ENCODE measurements around the gene ROR1.

DNA sequence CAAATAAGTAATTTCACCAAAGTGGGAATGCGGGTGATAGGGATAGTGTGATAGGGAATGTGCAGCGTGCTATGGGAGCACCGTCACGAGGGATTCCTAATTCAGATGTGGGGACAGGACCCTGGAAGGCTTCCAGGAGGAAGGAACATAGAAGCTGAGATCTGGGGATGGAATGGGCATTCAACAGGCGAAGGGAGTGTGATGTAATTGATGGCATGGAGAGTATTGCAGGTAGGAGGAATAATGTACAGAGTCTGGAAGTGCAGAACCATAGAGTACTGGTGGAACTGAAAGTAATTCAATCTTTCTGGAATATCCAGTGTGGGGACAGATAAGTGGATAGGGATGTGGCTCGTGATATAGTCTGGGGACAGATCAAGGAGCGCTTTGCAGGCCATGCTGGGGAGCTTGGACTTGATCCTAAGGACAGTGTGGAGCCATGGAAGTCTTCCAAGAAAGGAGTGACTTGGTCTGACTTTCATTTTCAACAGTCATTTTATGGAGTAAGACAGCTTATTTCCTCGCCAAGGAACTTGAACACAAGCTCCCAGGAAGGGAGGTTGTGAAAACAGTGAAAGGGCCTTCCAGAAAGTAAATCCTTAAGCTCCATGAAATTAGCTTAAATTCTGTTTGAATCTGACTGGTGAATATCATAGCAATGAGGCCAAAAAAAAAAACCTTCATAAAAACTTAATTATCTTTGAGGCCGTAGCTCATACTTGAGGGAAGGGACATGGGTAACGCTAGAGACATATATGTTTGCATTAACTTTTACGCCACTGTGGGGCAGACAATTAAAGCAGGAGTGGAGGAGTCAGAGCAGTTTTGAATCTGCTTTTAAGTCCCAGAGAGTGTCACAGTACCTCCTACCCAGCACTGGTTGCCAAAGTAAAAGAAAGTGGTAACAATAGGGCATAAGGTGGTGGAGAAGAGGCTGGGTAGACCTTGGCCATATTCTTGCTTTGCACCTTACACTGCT, 55.8 kb downstream of the ROR1 start:
- TF ChIP-seq ZNF416 (tag by site-specific recombination; IDR thresholded peaks at IDR 0.05) (no peak), WT1 (tag by site-specific recombination; IDR thresholded peaks at IDR 0.05) (no peak; the same call in 1 of the 2 replicates), ZBTB17 (tag by site-specific recombination; IDR thresholded peaks at IDR 0.05) (peak; percentile 72), ZNF600 (tag by site-specific recombination; IDR thresholded peaks at IDR 0.05) (no peak), HOXC10 (CRISPR knock-in tag; IDR thresholded peaks at IDR 0.05) (no peak), KLF9 (tag by site-specific recombination; IDR thresholded peaks at IDR 0.05; ENCODE audit: low read depth) (no peak)
- TF ChIP-seq, protein P1, sequence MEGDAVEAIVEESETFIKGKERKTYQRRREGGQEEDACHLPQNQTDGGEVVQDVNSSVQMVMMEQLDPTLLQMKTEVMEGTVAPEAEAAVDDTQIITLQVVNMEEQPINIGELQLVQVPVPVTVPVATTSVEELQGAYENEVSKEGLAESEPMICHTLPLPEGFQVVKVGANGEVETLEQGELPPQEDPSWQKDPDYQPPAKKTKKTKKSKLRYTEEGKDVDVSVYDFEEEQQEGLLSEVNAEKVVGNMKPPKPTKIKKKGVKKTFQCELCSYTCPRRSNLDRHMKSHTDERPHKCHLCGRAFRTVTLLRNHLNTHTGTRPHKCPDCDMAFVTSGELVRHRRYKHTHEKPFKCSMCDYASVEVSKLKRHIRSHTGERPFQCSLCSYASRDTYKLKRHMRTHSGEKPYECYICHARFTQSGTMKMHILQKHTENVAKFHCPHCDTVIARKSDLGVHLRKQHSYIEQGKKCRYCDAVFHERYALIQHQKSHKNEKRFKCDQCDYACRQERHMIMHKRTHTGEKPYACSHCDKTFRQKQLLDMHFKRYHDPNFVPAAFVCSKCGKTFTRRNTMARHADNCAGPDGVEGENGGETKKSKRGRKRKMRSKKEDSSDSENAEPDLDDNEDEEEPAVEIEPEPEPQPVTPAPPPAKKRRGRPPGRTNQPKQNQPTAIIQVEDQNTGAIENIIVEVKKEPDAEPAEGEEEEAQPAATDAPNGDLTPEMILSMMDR (tag by site-specific recombination; IDR thresholded peaks at IDR 0.05), result no peak

All from HEK293 (cell line).